Mucosa of rectum (tissue), 2 donors: ENCODE measurements around the gene EML2.
"Not testable (repeated sequence)": the region's sequence is repeated elsewhere in the genome, so short reads cannot be mapped to it uniquely, and the experiment has no call there.

Source experiments
- H3K27ac ChIP-seq, 2 donors: one replicate each; pipeline ENCODE4 v1.7.0; 2013; ENCODE audit warnings: inconsistent platforms in 2 of 2, low read depth in 2 of 2, low read length in 2 of 2
- H3K27me3 ChIP-seq, 2 donors: one replicate each; pipeline ENCODE4 v1.7.0; 2013; ENCODE audit warnings: low read length in 2 of 2; ENCODE audit not compliant: control insufficient read depth in 2 of 2, insufficient read depth in 2 of 2
- H3K36me3 ChIP-seq, 2 donors: one replicate each; pipeline ENCODE4 v1.7.0; 2013; ENCODE audit warnings: low read length in 2 of 2; ENCODE audit not compliant: control insufficient read depth in 2 of 2, insufficient read depth in 2 of 2
- H3K4me1 ChIP-seq, 2 donors: one replicate each; pipeline ENCODE4 v1.7.0; 2013; ENCODE audit warnings: low read length in 2 of 2, mild to moderate bottlenecking in 1 of 2; ENCODE audit not compliant: control insufficient read depth in 2 of 2, insufficient read depth in 2 of 2
- H3K4me3 ChIP-seq, 2 donors: one replicate each; pipeline ENCODE4 v1.7.0; 2013; ENCODE audit warnings: low read length in 2 of 2
- H3K9ac ChIP-seq, 2 donors: one replicate each; pipeline ENCODE4 v1.7.0; 2013; ENCODE audit warnings: low read length in 2 of 2, low read depth in 1 of 2, mild to moderate bottlenecking in 1 of 2
- H3K9me3 ChIP-seq, 2 donors: one replicate each; pipeline ENCODE4 v1.7.0; 2013; ENCODE audit warnings: low read length in 2 of 2; ENCODE audit not compliant: control insufficient read depth in 2 of 2
- donor health status: healthy.
- donor health status: Normal muscosa, but diverticular disease.

The EML2 gene

GRCh38 chr19:45638930-45639729 is at the start of gene EML2:
TSS of gene EML2 (minus strand) at chr19:45639397. CDS start at chr19:45639376, 21 bp downstream.
- peak within 1 kb of the TSS; percentile 74 to 80 for H3K27ac ChIP-seq
- peaks cover 31 to 34% of the 10 kb centered on the region in 2 donors for H3K4me1 ChIP-seq
- H3K4me3 ChIP-seq: peak within 1 kb of the TSS; percentile 88 to 90
- no peaks in the 10 kb centered on the region for H3K27me3 ChIP-seq
- H3K36me3 ChIP-seq: peaks cover 0 to 2% of the 10 kb centered on the region in 2 donors
- peak within 1 kb of the TSS; percentile 84 to 95 for H3K9ac ChIP-seq
- no peaks in the 10 kb centered on the region for H3K9me3 ChIP-seq

DNA sequence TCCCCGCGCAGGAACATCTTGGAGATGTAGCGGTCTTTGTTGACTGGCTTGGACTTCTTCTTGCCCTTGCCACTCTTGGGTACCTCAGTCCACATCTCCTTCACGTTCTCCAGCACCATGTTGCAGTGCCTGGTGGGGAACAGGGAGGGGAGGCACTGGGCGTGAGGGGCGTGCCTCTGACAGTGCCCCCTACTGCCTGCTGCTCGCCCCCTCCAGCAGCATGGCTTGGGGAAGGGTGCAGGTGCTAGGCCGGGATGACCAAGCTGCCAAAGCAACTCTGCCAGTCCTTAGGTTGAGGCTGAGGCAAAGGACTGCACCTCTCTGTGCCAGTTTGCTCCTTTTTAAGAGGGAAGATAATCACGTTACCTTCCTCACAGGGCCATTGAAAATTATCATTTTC is 48.4 kb upstream of the EML2 start:
- H3K9ac ChIP-seq: no peak overlapping the region
- H3K27me3 ChIP-seq: no peaks in the 10 kb centered on the region
- H3K4me3 ChIP-seq: no peak overlapping the region
- peaks cover 14 to 35% of the 10 kb centered on the region in 2 donors for H3K36me3 ChIP-seq
- no peaks in the 10 kb centered on the region for H3K9me3 ChIP-seq
- H3K27ac ChIP-seq: no peak overlapping the region
- no peaks in the 10 kb centered on the region for H3K4me1 ChIP-seq

- H3K27ac ChIP-seq, H3K4me3 ChIP-seq: not testable (repeated sequence)
Measured at GRCh38 chr19:45685045-45685444, 45.8 kb upstream of the EML2 start.

GRCh38 chr19:45682908-45683307 is 43.7 kb upstream of the EML2 start:
- Histone ChIP-seq H3K27ac (no peak overlapping the region), H3K36me3 (peaks cover 10 to 25% of the 10 kb centered on the region in 2 donors), H3K4me1 (peaks cover 3 to 11% of the 10 kb centered on the region in 2 donors), H3K4me3 (no peak overlapping the region), H3K9me3 (no peaks in the 10 kb centered on the region), H3K9ac (no peak overlapping the region), H3K27me3 (peaks cover 0 to 4% of the 10 kb centered on the region in 2 donors)

More at GRCh38 chr19:45685045-45685444, 45.8 kb upstream of the EML2 start:
- not testable (repeated sequence) for H3K27me3 ChIP-seq, H3K9me3 ChIP-seq, H3K9ac ChIP-seq, H3K4me1 ChIP-seq
- peaks cover 14 to 35% of the 10 kb centered on the region in 2 donors for H3K36me3 ChIP-seq

DNA sequence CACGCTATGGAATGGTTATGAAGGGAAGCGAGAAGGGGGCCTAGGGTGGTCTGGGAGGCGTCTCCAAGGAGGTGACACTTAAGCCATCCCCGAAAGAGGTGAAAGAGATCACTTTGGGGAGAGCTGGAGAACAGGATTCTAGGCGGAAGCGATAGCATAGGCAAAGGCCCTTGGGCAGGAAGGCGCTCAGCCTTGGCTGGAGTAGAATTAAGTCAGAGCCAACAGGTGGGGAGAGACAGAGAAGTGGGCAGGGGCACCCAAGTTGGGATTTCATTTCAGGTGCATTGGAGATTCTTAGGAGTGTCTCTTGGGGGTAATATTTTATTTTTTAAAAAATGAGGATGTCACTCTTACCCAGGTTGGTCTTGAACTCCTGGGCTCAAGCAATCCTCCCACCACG is 42.9 kb upstream of the EML2 start:
- Histone ChIP-seq H3K36me3 (peaks cover 3 to 17% of the 10 kb centered on the region in 2 donors), H3K9me3 (no peaks in the 10 kb centered on the region), H3K4me1 (peaks cover 9 to 15% of the 10 kb centered on the region in 2 donors), H3K4me3 (peak overlapping the region; percentile 43 to 63), H3K27me3 (peaks cover 0 to 5% of the 10 kb centered on the region in 2 donors), H3K9ac (peak overlapping the region; percentile 47 to 70), H3K27ac (peak overlapping the region; percentile 77 to 81)

- Histone ChIP-seq H3K27me3 (peaks cover 0 to 8% of the 10 kb centered on the region in 2 donors), H3K9ac (peak overlapping the region; percentile 47 to 70), H3K9me3 (no peaks in the 10 kb centered on the region), H3K27ac (peak overlapping the region; percentile 77 to 81), H3K4me3 (peak overlapping the region; percentile 43 to 63), H3K36me3 (peaks cover 0 to 16% of the 10 kb centered on the region in 2 donors), H3K4me1 (peaks cover 13 to 15% of the 10 kb centered on the region in 2 donors)
Measured at GRCh38 chr19:45681391-45682015, 42.3 kb upstream of the EML2 start.

- Histone ChIP-seq H3K27ac (peak overlapping the region in 1 of 2 donors; percentile 3), H3K4me1 (peaks cover 13 to 15% of the 10 kb centered on the region in 2 donors), H3K4me3 (peak overlapping the region; percentile 33 to 58), H3K9me3 (no peaks in the 10 kb centered on the region), H3K27me3 (peaks cover 0 to 8% of the 10 kb centered on the region in 2 donors), H3K36me3 (no peaks in the 10 kb centered on the region), H3K9ac (peak overlapping the region in 1 of 2 donors; percentile 31)
Measured at GRCh38 chr19:45677351-45678230, 38.4 kb upstream of the EML2 start.

DNA sequence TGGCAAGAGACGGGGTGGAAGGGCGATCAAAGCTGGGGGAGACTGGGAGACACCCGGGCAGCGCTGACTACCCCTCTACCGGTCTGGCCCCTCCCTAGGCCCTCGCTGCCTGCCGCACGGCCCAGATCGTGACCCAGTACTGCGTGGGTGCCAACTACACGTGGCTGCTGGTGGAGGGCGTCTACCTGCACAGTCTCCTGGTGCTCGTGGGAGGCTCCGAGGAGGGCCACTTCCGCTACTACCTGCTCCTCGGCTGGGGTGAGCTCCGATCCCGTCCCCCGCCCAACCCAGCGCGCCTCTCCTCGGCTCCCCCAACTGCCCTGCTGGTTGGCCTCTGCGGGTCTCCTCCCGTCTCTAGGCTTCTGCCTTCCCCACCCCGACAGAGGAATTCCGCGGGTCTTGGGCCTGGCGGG is 37.7 kb upstream of the EML2 start:
- H3K27me3 ChIP-seq: peaks cover 0 to 8% of the 10 kb centered on the region in 2 donors
- H3K36me3 ChIP-seq: no peaks in the 10 kb centered on the region
- H3K4me3 ChIP-seq: peak overlapping the region; percentile 59 to 61
- H3K4me1 ChIP-seq: peaks cover 13 to 14% of the 10 kb centered on the region in 2 donors
- H3K27ac ChIP-seq: no peak overlapping the region
- H3K9ac ChIP-seq: peak overlapping the region; percentile 52 to 68
- no peaks in the 10 kb centered on the region for H3K9me3 ChIP-seq

GRCh38 chr19:45674946-45675345 is 35.7 kb upstream of the EML2 start:
- Histone ChIP-seq H3K36me3 (no peaks in the 10 kb centered on the region), H3K4me3 (no peak overlapping the region), H3K27me3 (peaks cover 0 to 8% of the 10 kb centered on the region in 2 donors), H3K9ac (no peak overlapping the region), H3K27ac (no peak overlapping the region), H3K9me3 (no peaks in the 10 kb centered on the region), H3K4me1 (peaks cover 13 to 15% of the 10 kb centered on the region in 2 donors)
